Measurements from ENCODE around the gene PLPPR3.
"Not testable (repeated sequence)": the region's sequence is repeated elsewhere in the genome, so short reads cannot be mapped to it uniquely, and the experiment has no call there.

The PLPPR3 gene

GRCh38 chr19:854549-854948 lies 32.8 kb upstream of the PLPPR3 start:
- DNase-seq (ENCODE audit: low read depth in 2 of 2), result no peak

GRCh38 chr19:853614-854220 lies 32.0 kb upstream of the PLPPR3 start:
- not testable (repeated sequence) for DNase-seq (ENCODE audit: low read depth in 2 of 2)

GRCh38 chr19:853014-853585 lies 31.3 kb upstream of the PLPPR3 start:
- no peak for DNase-seq (ENCODE audit: low read depth in 2 of 2)

GRCh38 chr19:852136-853013 lies 30.6 kb upstream of the PLPPR3 start, which contains the start of gene ELANE:
TSS of gene ELANE (plus strand) at chr19:852303. CDS start at chr19:852329, 26 bp downstream.
- no peak for DNase-seq (ENCODE audit: low read depth in 2 of 2)

- DNase-seq (ENCODE audit: low read depth in 2 of 2), result no peak
Observed at GRCh38 chr19:850979-851335, 29.2 kb upstream of the PLPPR3 start.

GRCh38 chr19:850221-850978 lies 28.6 kb upstream of the PLPPR3 start:
- peak; percentile 62 to 67 for DNase-seq (ENCODE audit: low read depth in 2 of 2)

- DNase-seq (ENCODE audit: low read depth in 2 of 2), result not testable (repeated sequence)
Observed at GRCh38 chr19:849195-849594, 27.4 kb upstream of the PLPPR3 start.

- no peak for DNase-seq (ENCODE audit: low read depth in 2 of 2)
Observed at GRCh38 chr19:848386-848921, 26.7 kb upstream of the PLPPR3 start.

- DNase-seq (ENCODE audit: low read depth in 2 of 2), result no peak
Observed at GRCh38 chr19:845707-846521, 24.2 kb upstream of the PLPPR3 start.

GRCh38 chr19:844546-844971 lies 22.8 kb upstream of the PLPPR3 start:
- DNase-seq (ENCODE audit: low read depth in 2 of 2), result no peak

- DNase-seq (ENCODE audit: low read depth in 2 of 2), result no peak
Observed at GRCh38 chr19:843836-844545, 22.2 kb upstream of the PLPPR3 start.

- no peak for DNase-seq (ENCODE audit: low read depth in 2 of 2)
Observed at GRCh38 chr19:843180-843835, 21.6 kb upstream of the PLPPR3 start.

GRCh38 chr19:842802-843179 lies 21.0 kb upstream of the PLPPR3 start:
- DNase-seq (ENCODE audit: low read depth in 2 of 2), result not testable (repeated sequence)

- no peak for DNase-seq (ENCODE audit: low read depth in 2 of 2)
Observed at GRCh38 chr19:840519-841206, 18.9 kb upstream of the PLPPR3 start, which contains the start of gene PRTN3. TSS of gene PRTN3 (plus strand) at chr19:840999. CDS start at chr19:841009, 10 bp downstream.

GRCh38 chr19:835210-835810 lies 13.6 kb upstream of the PLPPR3 start:
- DNase-seq (ENCODE audit: low read depth in 2 of 2), result no peak

GRCh38 chr19:834216-834615 lies 12.5 kb upstream of the PLPPR3 start:
- DNase-seq (ENCODE audit: low read depth in 2 of 2), result no peak

GRCh38 chr19:831407-832369 lies 9.9 kb upstream of the PLPPR3 start:
- DNase-seq (ENCODE audit: low read depth in 2 of 2), result no peak

Measured in fibroblast of skin of left biceps (primary cell).